HG03103 (cell line): Measurements from ENCODE around the gene ADAMTS12.
"Not testable (repeated sequence)": the region's sequence is repeated elsewhere in the genome, so short reads cannot be mapped to it uniquely, and the experiment has no call there.

Experiments used
- ATAC-seq: cut with Tn5 transposase; IDR thresholded peaks from one replicate; pipeline ENCODE4 v1.9.1; 2021; ENCODE audit warnings: low read depth; ENCODE audit not compliant: unreplicated experiment

ADAMTS12 gene

GRCh38 chr5:33914844-33915243 lies 23.1 kb upstream of the ADAMTS12 start:
- ATAC-seq, result not testable (repeated sequence)

GRCh38 chr5:33906248-33906647 lies 14.5 kb upstream of the ADAMTS12 start:
- not testable (repeated sequence) for ATAC-seq

GRCh38 chr5:33905381-33905780 lies 13.6 kb upstream of the ADAMTS12 start:
- no peak for ATAC-seq

- no peak for ATAC-seq
Observed at GRCh38 chr5:33903118-33903517, 11.3 kb upstream of the ADAMTS12 start.

- ATAC-seq, result no peak
Observed at GRCh38 chr5:33901156-33901555, 9.4 kb upstream of the ADAMTS12 start.

- ATAC-seq, result no peak
Observed at GRCh38 chr5:33894566-33894965, 2.8 kb upstream of the ADAMTS12 start.

GRCh38 chr5:33892620-33893137 lies 889 bp upstream of the ADAMTS12 start:
- no peak for ATAC-seq

GRCh38 chr5:33891446-33891787 lies 373 bp downstream of the ADAMTS12 start:
- ATAC-seq, result no peak

- no peak for ATAC-seq
Observed at GRCh38 chr5:33890131-33891032, 1.4 kb downstream of the ADAMTS12 start.

GRCh38 chr5:33888587-33888986 lies 3.2 kb downstream of the ADAMTS12 start:
- ATAC-seq, result no peak

- ATAC-seq, result no peak
Observed at GRCh38 chr5:33887268-33887667, 4.5 kb downstream of the ADAMTS12 start.

- ATAC-seq, result no peak
Observed at GRCh38 chr5:33886283-33886682, 5.5 kb downstream of the ADAMTS12 start.

GRCh38 chr5:33885679-33886078 lies 6.1 kb downstream of the ADAMTS12 start:
- ATAC-seq, result no peak

- ATAC-seq, result no peak
Observed at GRCh38 chr5:33883482-33883881, 8.3 kb downstream of the ADAMTS12 start.

GRCh38 chr5:33880319-33880718 lies 11.5 kb downstream of the ADAMTS12 start:
- no peak for ATAC-seq

GRCh38 chr5:33877449-33877848 lies 14.3 kb downstream of the ADAMTS12 start:
- no peak for ATAC-seq

- ATAC-seq, result no peak
Observed at GRCh38 chr5:33867241-33867640, 24.5 kb downstream of the ADAMTS12 start.

GRCh38 chr5:33859177-33859576 lies 32.6 kb downstream of the ADAMTS12 start:
- ATAC-seq, result not testable (repeated sequence)

- peak; percentile 83 for ATAC-seq
Observed at GRCh38 chr5:33857037-33857436, 34.8 kb downstream of the ADAMTS12 start.

GRCh38 chr5:33855396-33855795 lies 36.4 kb downstream of the ADAMTS12 start:
- no peak for ATAC-seq

GRCh38 chr5:33854733-33855151 lies 37.0 kb downstream of the ADAMTS12 start:
- ATAC-seq, result no peak

- no peak for ATAC-seq
Observed at GRCh38 chr5:33852837-33853236, 39.0 kb downstream of the ADAMTS12 start.
